ENCODE measurements around the gene TBC1D8.

TBC1D8 gene

DNA sequence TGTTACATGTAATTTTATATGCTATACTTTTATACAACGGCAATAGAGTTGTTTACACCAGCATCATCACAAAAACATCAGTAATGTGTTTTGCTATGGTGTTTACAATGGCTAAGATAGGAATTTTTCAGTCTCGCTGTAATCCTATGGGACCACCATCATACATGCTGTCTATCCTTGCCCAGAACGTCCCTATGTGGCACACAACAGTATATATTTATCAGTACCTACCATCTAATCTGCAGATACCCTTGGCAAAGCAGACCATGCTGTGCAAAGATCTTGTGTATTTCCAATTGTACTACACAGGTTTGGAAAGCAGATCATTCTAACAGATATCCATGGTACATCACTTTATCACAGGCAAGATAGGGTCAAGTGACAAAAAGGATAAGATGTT, 133.8 kb downstream of the TBC1D8 start:
- TF ChIP-seq, protein P1, sequence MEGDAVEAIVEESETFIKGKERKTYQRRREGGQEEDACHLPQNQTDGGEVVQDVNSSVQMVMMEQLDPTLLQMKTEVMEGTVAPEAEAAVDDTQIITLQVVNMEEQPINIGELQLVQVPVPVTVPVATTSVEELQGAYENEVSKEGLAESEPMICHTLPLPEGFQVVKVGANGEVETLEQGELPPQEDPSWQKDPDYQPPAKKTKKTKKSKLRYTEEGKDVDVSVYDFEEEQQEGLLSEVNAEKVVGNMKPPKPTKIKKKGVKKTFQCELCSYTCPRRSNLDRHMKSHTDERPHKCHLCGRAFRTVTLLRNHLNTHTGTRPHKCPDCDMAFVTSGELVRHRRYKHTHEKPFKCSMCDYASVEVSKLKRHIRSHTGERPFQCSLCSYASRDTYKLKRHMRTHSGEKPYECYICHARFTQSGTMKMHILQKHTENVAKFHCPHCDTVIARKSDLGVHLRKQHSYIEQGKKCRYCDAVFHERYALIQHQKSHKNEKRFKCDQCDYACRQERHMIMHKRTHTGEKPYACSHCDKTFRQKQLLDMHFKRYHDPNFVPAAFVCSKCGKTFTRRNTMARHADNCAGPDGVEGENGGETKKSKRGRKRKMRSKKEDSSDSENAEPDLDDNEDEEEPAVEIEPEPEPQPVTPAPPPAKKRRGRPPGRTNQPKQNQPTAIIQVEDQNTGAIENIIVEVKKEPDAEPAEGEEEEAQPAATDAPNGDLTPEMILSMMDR (IDR thresholded peaks at IDR 0.05; ENCODE audit: low read depth, low read length) = no peak
- no peaks in the 10 kb centered on the region for H3K9me3 ChIP-seq (ENCODE audit: severe bottlenecking)
- H3K27me3 ChIP-seq (ENCODE audit: insufficient read depth, low read depth, severe bottlenecking) = no peaks in the 10 kb centered on the region
- no peak overlapping the region for H3K27ac ChIP-seq
- peaks cover 62% of the 10 kb centered on the region for H3K36me3 ChIP-seq
- DNase-seq = no peak
- no peak overlapping the region for H3K4me3 ChIP-seq (ENCODE audit: low read depth, low read length)

DNA sequence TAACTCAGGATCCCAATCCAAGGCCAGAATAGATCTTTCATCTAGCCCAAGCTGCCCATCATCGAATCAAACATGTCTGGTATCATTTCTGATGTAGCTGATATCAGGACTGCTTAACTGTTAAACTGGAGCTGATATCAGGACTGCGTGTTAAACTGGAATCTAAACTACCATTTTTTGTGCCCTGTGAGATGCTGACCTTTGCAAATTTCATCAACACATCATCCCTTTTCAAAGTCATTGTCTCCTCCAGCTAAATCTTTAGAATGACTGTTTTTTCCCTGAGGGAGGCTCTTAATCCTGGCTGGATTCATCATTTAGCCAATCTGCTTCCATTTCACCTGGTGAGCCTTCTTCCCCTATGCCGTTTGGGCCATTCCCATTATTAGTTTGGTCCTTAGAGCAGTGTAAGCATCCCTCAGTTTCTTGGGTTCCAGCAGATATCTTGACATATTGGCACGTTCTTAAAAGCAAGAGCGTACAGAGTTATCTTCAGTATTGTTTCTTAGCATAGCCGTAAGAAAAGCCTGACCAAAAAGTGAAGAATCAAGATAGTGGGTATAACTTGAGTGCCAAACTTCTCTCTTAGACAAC, 136.8 kb downstream of the TBC1D8 start:
- no peak for DNase-seq
- peaks cover 64% of the 10 kb centered on the region for H3K36me3 ChIP-seq
- H3K27me3 ChIP-seq (ENCODE audit: insufficient read depth, low read depth, severe bottlenecking) = no peaks in the 10 kb centered on the region
- no peaks in the 10 kb centered on the region for H3K9me3 ChIP-seq (ENCODE audit: severe bottlenecking)
- TF ChIP-seq, protein P1 (IDR thresholded peaks at IDR 0.05; ENCODE audit: low read depth, low read length) = no peak
- no peak overlapping the region for H3K4me3 ChIP-seq (ENCODE audit: low read depth, low read length)
- H3K27ac ChIP-seq = no peak overlapping the region

DNA sequence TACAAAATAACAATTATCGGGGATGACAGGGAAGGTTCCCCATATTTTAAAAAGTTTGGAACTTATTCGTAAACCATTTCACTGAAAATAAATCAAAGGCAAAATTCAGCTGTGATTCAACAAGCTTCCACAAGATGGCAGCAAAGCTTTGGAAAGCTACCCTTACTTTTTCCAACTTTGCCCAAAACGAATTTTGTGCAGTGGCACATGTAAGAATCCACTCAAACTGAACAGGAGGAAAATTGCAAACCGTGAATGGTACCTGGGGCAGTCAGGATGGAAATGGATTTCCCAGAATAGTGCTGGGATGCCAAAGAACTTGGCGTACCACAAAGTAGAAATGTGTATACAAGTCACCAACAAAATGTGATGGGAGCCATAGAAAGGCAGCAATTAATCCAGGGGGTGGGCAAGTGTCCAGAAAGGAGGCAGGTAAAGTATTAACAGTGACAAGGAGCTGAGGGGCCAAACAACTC, 138.4 kb downstream of the TBC1D8 start:
- H3K27me3 ChIP-seq (ENCODE audit: insufficient read depth, low read depth, severe bottlenecking) = no peaks in the 10 kb centered on the region
- H3K4me3 ChIP-seq (ENCODE audit: low read depth, low read length) = no peak overlapping the region
- peaks cover 65% of the 10 kb centered on the region for H3K36me3 ChIP-seq
- TF ChIP-seq, protein P1 (IDR thresholded peaks at IDR 0.05; ENCODE audit: low read depth, low read length) = peak; percentile 61
- no peak for DNase-seq
- no peak overlapping the region for H3K27ac ChIP-seq
- H3K9me3 ChIP-seq (ENCODE audit: severe bottlenecking) = no peaks in the 10 kb centered on the region

DNA sequence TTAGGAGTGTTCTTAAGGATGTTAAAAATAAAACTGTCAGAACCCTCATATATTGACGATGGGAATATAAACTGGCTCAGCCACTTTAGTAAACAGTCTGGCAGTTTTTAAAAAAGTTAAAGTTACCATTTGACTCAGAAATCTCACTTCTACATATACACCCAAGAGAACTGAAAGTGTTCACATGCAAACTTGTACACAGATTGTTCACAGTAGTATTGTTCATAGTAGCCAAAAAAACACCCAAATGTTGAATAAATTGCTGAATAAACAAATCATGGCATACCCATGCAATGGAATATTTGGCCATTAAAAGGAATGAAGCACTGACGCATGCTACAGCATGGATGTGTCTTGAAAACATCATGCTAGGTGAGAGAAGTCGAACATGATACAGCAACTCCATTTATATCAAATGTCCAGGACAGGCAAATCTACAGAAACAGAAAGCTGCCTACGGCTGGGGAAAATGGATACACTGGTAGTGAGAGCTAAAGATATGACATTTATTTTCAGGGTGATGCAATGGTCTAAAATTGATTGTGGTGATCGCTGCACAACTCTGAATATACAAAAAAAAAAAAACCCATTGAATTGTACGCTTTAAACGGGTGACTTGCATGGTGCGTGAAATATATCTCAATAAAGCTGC, 139.0 kb downstream of the TBC1D8 start:
- H3K27ac ChIP-seq = no peak overlapping the region
- H3K27me3 ChIP-seq (ENCODE audit: insufficient read depth, low read depth, severe bottlenecking) = no peaks in the 10 kb centered on the region
- H3K4me3 ChIP-seq (ENCODE audit: low read depth, low read length) = no peak overlapping the region
- TF ChIP-seq, protein P1 (IDR thresholded peaks at IDR 0.05; ENCODE audit: low read depth, low read length) = no peak
- H3K9me3 ChIP-seq (ENCODE audit: severe bottlenecking) = no peaks in the 10 kb centered on the region
- peaks cover 65% of the 10 kb centered on the region for H3K36me3 ChIP-seq
- DNase-seq = no peak

DNA sequence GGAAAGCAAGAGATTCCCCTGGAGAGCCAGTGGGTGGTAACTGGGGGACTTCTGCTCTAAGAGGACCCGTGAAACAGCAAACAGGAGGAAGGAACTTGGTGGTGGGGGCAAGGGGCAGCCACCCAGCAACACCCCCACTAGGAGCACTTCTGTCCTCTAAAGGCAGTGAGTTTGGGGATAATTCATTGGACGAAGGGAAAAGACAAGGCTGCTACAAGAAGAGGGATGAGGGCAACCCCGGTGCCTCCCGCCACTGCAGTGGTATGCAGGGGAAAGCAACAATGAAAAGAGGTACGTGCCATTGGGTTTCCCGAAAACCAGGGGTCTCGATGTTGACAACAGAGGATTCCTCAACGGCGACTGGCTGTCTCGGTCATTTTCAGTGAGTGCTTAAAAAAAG, 140.0 kb downstream of the TBC1D8 start:
- H3K27me3 ChIP-seq (ENCODE audit: insufficient read depth, low read depth, severe bottlenecking) = no peaks in the 10 kb centered on the region
- H3K27ac ChIP-seq = no peak overlapping the region
- no peak for DNase-seq
- TF ChIP-seq, protein P1 (IDR thresholded peaks at IDR 0.05; ENCODE audit: low read depth, low read length) = no peak
- H3K36me3 ChIP-seq = peaks cover 72% of the 10 kb centered on the region
- H3K4me3 ChIP-seq (ENCODE audit: low read depth, low read length) = no peak overlapping the region
- H3K9me3 ChIP-seq (ENCODE audit: severe bottlenecking) = no peaks in the 10 kb centered on the region
